Fibroblast of skin of back (primary cell): ENCODE results near the gene HOXB8. TPM values are rescaled to one million over a fixed set of nuclear protein-coding genes. Genes with fewer than 3 reads are reported as not detected.

Experiments used
- DNase-seq: peaks from one replicate; pipeline ENCODE4 v3.0.0-alpha.2; 2013
- polyA plus RNA-seq, 2 experiments: library from polyadenylated mRNA; unstranded; fragments of 120-200 nt; gene quantifications; one replicate each; pipeline ENCODE4 v1.2.1, GENCODE V29; 2013; ENCODE audit not compliant: insufficient read length in 2 of 2

The HOXB8 gene
- polyA plus RNA-seq (2013, experiment 1 of 2; ENCODE audit: insufficient read length): not detected
- polyA plus RNA-seq (2013, experiment 2 of 2; ENCODE audit: insufficient read length): not detected

DNA sequence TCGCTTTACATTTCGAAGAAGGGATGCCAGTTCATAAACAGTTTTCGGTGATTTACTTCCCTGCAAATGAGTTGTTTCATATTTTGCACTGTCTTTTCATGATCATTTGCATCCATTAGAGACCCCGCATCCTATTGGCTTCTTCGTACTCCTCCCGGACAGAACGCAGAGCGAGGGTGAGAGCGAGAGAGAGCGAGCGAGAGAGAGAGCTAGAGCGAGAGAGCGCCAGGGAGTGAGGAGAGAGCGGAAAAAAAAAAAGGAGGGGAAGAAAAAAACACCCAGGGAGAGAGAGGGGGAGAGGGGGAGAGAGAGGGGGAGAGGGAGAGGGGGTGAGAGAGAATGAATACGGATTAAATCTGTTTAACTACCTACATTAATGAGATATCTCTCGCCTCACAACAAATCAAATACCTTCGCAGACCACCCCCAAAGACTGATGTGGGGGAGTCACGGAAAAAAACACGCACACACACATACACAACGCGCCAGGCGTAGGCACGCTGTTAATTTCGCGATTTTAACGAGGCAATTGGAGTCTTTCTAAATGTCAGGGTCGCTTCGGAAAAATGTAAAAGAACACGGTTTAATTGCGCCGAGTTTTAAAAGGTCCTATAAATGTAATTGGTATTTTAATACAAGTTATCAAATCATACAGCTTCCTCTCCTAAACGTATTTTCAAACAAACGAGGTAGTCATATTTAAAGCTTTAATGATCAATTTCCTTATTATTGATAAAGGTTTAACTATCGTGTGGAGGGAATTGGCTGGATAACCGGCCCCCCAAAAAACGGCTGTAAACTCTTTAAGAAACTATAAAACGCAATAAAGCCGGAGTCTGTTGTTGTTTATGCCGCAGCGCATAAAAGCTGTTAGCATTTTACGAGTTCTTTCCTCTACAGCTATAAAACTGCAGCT is at the start of gene HOXB8:
HOXB8 (minus strand) TSS at position 246 of the 916 bp plus-strand sequence. CDS start 588 bp downstream, outside the sequence.
- no peak for DNase-seq

- no peak for DNase-seq
Measured at GRCh38 chr17:48663134-48663924, 48.2 kb upstream of the HOXB8 start.

GRCh38 chr17:48655913-48656312 is 40.8 kb upstream of the HOXB8 start:
- DNase-seq: no peak

GRCh38 chr17:48649741-48650140 is 34.6 kb upstream of the HOXB8 start:
- DNase-seq: no peak

- no peak for DNase-seq
Measured at GRCh38 chr17:48647963-48648245, 32.8 kb upstream of the HOXB8 start.

- no peak for DNase-seq
Measured at GRCh38 chr17:48647103-48647962, 32.2 kb upstream of the HOXB8 start.

DNA sequence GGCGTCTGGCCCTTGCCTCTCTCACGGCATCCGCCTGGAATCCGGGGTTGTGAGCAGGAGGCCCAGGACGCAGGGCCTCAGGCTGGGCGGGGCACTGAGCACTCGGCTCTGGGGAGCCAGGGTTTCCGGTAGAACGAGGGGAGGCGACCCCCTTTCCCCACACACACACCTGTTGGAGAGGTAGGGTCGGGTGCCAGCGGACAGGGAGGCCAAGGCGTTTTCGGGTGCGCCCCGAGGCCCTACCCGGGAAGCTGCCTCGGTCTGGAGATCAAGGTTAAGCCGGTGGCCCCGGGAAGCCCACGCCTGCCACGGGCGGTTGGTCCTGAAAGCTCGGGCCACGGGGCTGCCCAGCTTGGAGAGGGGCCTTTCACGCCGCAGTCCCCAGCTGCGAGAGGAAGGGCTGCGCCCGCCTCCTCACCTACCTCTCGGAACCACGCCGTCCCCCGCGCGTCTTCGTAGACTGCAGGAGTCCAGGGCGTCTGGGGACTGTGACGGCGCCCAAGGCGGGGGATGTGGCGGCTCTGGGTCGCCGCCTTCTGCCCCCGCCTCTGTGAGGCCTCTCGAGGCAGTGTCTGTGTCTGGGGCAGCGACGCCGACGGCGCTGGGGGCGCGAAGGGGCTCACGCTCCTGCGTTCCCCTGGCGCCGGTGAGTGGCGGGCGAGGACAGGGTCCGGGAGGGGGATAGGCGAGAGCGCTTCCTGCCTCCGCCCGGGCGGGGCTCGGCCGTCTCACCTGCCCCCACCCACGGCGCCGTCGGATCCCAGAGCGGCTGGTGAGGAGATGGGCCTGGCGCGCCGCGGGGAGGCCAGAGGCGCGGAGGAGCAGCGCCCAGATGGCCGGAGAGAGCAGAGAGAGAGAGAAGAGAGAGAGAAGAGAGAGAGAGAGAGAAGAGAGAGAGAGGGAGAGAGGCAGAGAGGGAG is 31.4 kb upstream of the HOXB8 start:
- DNase-seq: no peak

DNA sequence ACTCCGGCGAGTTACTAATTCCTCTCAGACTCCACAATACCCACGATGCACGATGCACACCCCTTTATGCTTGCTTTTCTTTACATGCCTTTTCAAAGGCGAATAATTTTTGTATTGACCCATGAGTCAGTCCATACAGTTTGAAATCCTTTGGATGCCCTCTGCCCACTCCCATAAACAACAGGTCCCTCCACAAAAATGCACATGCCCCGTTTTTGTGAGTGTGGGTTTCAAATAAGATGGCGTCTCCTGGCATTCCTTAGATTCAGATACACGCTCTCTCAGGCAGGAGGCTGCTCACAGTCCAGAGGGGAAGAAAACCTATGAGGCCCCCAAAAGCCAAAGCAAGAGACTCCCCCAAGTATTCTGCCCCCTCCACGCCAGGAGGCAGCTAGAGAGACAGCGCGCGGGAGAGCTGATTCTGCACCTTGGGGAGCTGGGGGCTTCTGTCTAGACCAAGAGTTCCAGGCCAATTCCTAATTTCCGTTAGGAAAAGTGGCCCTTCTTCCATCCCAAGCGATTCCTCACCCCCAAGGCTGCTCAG is 30.6 kb upstream of the HOXB8 start:
- DNase-seq: no peak

DNA sequence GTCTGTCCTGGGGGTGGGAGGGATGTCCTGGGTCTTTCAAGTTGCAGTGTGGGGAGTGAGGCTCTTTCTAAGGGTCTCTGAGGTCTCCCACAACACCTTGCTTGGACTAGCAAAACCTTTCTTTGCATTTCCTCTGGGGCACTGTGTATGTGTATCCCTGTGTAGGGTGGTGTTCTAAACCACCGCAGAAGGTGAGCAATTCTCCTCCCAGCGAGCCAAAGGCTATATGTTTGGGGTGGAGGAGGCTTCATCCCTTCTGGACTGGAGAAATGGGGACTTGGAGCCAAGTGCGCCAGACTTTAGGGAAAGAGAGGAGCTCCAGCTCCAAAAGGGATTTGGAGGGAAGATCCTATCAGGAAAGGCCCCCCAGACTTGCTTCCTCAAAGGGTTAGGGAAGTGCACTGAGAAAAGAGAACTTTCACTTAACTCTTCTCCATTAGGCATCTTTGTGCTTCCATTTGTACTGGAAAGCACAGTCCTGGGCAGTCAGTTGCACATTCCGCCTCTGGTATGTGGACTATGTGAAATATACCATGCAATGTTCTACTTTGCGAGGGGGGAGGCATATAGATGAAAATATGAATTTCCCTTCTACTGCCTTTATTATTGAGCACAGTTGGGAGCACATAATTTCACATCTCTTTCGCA is 29.9 kb upstream of the HOXB8 start:
- DNase-seq: no peak

- DNase-seq: no peak
Measured at GRCh38 chr17:48644159-48644558, 29.1 kb upstream of the HOXB8 start.

- DNase-seq: no peak
Measured at GRCh38 chr17:48643697-48644012, 28.6 kb upstream of the HOXB8 start.

DNA sequence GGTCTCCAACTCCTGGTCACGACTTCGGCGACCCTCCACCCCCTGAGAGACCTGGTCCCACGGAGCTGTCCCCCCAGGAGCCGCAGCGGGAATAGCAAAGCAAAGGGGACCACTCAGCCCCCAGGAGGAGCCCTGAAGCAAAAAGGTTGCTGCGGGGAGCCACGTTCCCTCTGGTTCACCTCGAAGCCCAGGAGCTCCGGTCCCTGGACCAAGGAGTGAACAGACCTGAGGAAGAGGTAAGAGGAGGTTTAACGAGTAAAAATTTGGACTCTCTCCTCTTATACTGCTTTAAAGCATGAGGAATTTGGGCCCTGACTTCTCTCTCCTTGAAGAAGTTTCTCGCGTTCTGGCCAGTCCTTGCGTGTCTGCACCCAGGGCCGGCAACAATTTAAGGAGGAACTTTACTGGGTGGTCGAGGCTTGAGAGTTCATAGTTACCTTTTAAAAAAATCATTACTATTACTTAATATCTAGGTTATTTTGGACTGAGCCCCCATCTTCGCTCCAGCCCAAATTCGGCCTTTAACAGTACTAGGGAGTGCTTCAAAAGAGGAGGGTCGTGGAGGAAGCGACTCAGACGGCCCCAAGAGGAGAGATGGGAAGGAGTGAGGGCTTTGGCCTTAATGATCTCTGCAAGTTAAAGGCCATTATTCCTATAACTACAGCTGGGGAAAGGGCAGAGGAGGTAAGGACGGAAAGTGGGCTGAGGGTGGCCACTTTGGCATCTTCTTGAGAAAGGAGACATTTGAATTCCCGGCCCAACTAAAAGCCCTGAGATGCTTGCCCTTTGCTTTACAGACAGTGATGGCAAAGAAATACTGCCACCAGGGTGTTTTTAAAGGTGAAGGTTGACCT is 28.0 kb upstream of the HOXB8 start:
- no peak for DNase-seq

- no peak for DNase-seq
Measured at GRCh38 chr17:48642059-48642842, 27.2 kb upstream of the HOXB8 start.

- DNase-seq: no peak
Measured at GRCh38 chr17:48641541-48642058, 26.5 kb upstream of the HOXB8 start.

DNA sequence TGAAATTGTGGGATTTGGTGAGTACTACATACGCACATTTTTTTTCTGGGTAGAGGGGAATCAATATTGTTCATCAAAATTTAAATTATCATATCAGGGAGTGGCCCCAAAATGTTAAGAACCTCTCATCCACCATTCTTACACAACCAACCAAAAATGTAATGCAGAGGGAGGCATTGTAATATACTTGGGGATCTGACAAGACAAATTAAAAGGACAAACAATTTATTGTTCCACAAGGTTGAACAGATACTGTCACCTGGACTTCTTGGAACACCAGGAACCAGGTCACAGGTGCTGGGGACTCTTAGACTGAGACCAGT is 25.7 kb upstream of the HOXB8 start:
- DNase-seq: no peak

GRCh38 chr17:48639982-48640857 is 25.1 kb upstream of the HOXB8 start:
- DNase-seq: no peak

- DNase-seq: no peak
Measured at GRCh38 chr17:48639136-48639535, 24.0 kb upstream of the HOXB8 start.
